ENCODE measurements around the gene NOL7. TPM values are rescaled to one million over a fixed set of nuclear protein-coding genes. Genes with fewer than 3 reads are reported as not detected.

Gene NOL7
- total and polyA plus RNA-seq, 2 of the 8 experiments (the other 6 are each of a cell fraction or from before 2014, with no cell fraction given) = 16.4 to 70.4 TPM

DNA sequence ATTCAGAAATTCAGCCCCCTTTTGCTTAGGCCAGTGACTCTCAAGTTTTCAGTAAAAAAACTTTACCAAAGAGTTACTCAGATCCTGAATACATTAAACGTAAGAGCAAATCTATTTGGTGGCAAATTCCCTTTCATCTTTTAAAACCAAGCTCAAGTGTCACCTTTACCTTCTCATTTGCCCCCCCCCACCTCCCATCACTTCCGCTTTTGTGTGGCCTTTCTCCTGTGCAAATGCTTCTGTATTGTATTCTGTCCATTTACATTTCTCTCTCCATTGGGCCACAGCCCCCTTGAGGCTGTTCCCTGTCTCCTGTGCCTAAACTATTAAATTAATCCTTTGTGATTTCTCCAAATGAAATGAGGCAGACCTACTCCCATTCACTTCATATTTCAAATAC is 1.9 kb downstream of the NOL7 start:
- 94% methylated on average over 2 of the region's 2 CpGs; no CpG with 5 or more reads in 1 of the 2 experiments for WGBS, 2 experiments (ENCODE audit: extremely low coverage in 1 of 2, insufficient coverage in 1 of 2, insufficient read length in 1 of 2, insufficient replicate concordance in 2 of 2, low coverage in 1 of 2, low lambda C conversion rate in 2 of 2, missing lambda C conversion rate in 1 of 2)
- H3K18ac ChIP-seq (ENCODE audit: extremely low read depth, low read length) = no peak overlapping the region
- ChIA-PET POLR2A (ENCODE audit: partially characterized antibody) (interaction anchor here (3.1 to 3.9 kb wide), 2 partner anchors 8 to 42 kb away, joined by 23 to 32 read pairs; partner anchors contain the start of gene SIRT5), CTCF (ENCODE audit: partially characterized antibody) (interaction anchor here (0.6 to 3.6 kb wide), 5 partner anchors 9 to 301 kb away, joined by 3 to 26 read pairs (median 3); partner anchors contain the start of gene SIRT5)
- H2BK15ac ChIP-seq (ENCODE audit: low read length) = no peak overlapping the region
- H2BK20ac ChIP-seq (ENCODE audit: low read length) = no peak overlapping the region
- no peak overlapping the region for H4K8ac ChIP-seq (ENCODE audit: extremely low read depth, insufficient read depth, low read length)
- H3K23me2 ChIP-seq (ENCODE audit: low read depth, low read length) = peaks cover 5% of the 10 kb centered on the region; the same call in 1 of the 2 replicates
- no peak overlapping the region for H2BK12ac ChIP-seq (ENCODE audit: low read depth, low read length)
- no peak overlapping the region; a peak in 1 of 8 replicates for H3K4me3 ChIP-seq (ENCODE audit: extremely low read depth in 1 of 4, insufficient read depth in 2 of 4, low read depth in 3 of 4, low read length in 4 of 4)
- peak overlapping the region in 1 of 2 experiments; percentile 88; a peak in 2 of 4 replicates for H3K4me2 ChIP-seq (ENCODE audit: insufficient read depth in 1 of 2, low read depth in 2 of 2, low read length in 2 of 2)
- H2BK5ac ChIP-seq (ENCODE audit: low read depth, low read length) = no peak overlapping the region
- no peaks in the 10 kb centered on the region for H3K9me3 ChIP-seq (ENCODE audit: insufficient read depth in 2 of 2, low read depth in 1 of 2, low read length in 1 of 2)
- no peak overlapping the region for H2BK120ac ChIP-seq (replicated peaks; ENCODE audit: low read depth, low read length)
- H4K91ac ChIP-seq (replicated peaks; ENCODE audit: insufficient read length, low read length) = no peak overlapping the region
- H3K9ac ChIP-seq (replicated peaks in 1 of 4; ENCODE audit: extremely low read depth in 1 of 4, low read depth in 3 of 4, low read length in 3 of 4) = no peak overlapping the region
- peaks cover 3 to 20% of the 10 kb centered on the region in 2 experiments; a peak in 3 of 4 replicates for H3K79me2 ChIP-seq (ENCODE audit: control insufficient read depth in 1 of 2, insufficient read depth in 2 of 2, low read length in 2 of 2)
- no peak overlapping the region for H4K5ac ChIP-seq (ENCODE audit: insufficient read length, low read depth, low read length)
- H3K36me3 ChIP-seq (ENCODE audit: control insufficient read depth in 2 of 4, insufficient read depth in 4 of 4, low read length in 3 of 4) = peaks cover 12 to 51% (median 36%) of the 10 kb centered on the region in 4 experiments
- no peak overlapping the region for H3K23ac ChIP-seq (ENCODE audit: insufficient read length)
- no peak overlapping the region for H2AK5ac ChIP-seq (ENCODE audit: low read depth, low read length)
- H3K4ac ChIP-seq (replicated peaks; ENCODE audit: insufficient read length, low read depth, low read length) = no peak overlapping the region
- H3K4me1 ChIP-seq (replicated peaks in 1 of 4; ENCODE audit: control insufficient read depth in 3 of 4, insufficient read depth in 4 of 4, low read length in 3 of 4) = peaks cover 0 to 2% (median under 1%) of the 10 kb centered on the region in 4 experiments; a peak in 3 of 7 replicates
- DNase-seq (ENCODE audit: low read depth in 1 of 2, low spot score in 2 of 2) = no peak
- no peak overlapping the region for H3K27ac ChIP-seq (ENCODE audit: low read depth, low read length)
- no peaks in the 10 kb centered on the region for H3K27me3 ChIP-seq (replicated peaks in 1 of 4; ENCODE audit: control insufficient read depth in 3 of 4, extremely low read depth in 1 of 4, insufficient read depth in 3 of 4, low read length in 3 of 4)
- FAIRE-seq = no peak
- H3K79me1 ChIP-seq (ENCODE audit: low read depth, low read length) = no peaks in the 10 kb centered on the region
- H3K14ac ChIP-seq (ENCODE audit: insufficient read length) = no peak overlapping the region
- TF ChIP-seq SRF (IDR thresholded peaks at IDR 0.05; ENCODE audit: low read depth, low read length) = no peak
- no peak for TF ChIP-seq RAD21 (IDR thresholded peaks at IDR 0.05 in 1 of 2, conservative IDR thresholded peaks at IDR 0.05 in 1 of 2; ENCODE audit: low read depth in 2 of 2, low read length in 2 of 2)
- H4K20me1 ChIP-seq (replicated peaks in 1 of 2; ENCODE audit: control insufficient read depth in 1 of 2, insufficient read depth in 2 of 2, low read length in 2 of 2) = peaks cover 2 to 9% of the 10 kb centered on the region in 2 experiments
- H2AFZ ChIP-seq (ENCODE audit: low read length) = no peak overlapping the region
- no peak overlapping the region for H3K56ac ChIP-seq (replicated peaks; ENCODE audit: insufficient read length, low read depth, low read length)
